HG02571 (cell line): ENCODE data around the gene CLN3.
"Not testable (repeated sequence)": the region's sequence is repeated elsewhere in the genome, so short reads cannot be mapped to it uniquely, and the experiment has no call there.

Experiments
- ATAC-seq: cut with Tn5 transposase; IDR thresholded peaks from one replicate; pipeline ENCODE4 v1.9.1; 2021; ENCODE audit warnings: mild to moderate bottlenecking, moderate library complexity; ENCODE audit not compliant: unreplicated experiment

CLN3 gene

GRCh38 chr16:28495098-28495793 is 3.4 kb upstream of the CLN3 start:
- ATAC-seq = no peak

GRCh38 chr16:28494121-28494851 is 2.4 kb upstream of the CLN3 start, which contains the start of gene APOBR:
TSS of gene APOBR (plus strand) at chr16:28494643. CDS start at chr16:28494682, 39 bp downstream.
- ATAC-seq = peak; percentile 30

- ATAC-seq = no peak
Measured at GRCh38 chr16:28492511-28492910, 637 bp upstream of the CLN3 start.

GRCh38 chr16:28491230-28491969 is 474 bp downstream of the CLN3 start:
- ATAC-seq = peak; percentile 4

- no peak for ATAC-seq
Measured at GRCh38 chr16:28486266-28486665, 5.6 kb downstream of the CLN3 start.

GRCh38 chr16:28483361-28483760 is 8.5 kb downstream of the CLN3 start:
- ATAC-seq = not testable (repeated sequence)

- ATAC-seq = no peak
Measured at GRCh38 chr16:28482026-28482425, 9.8 kb downstream of the CLN3 start.

- no peak for ATAC-seq
Measured at GRCh38 chr16:28478506-28479180, 13.2 kb downstream of the CLN3 start.

- no peak for ATAC-seq
Measured at GRCh38 chr16:28477311-28477920, 14.5 kb downstream of the CLN3 start.

- ATAC-seq = no peak
Measured at GRCh38 chr16:28475221-28475620, 16.7 kb downstream of the CLN3 start.

GRCh38 chr16:28473714-28474265 is 18.1 kb downstream of the CLN3 start:
- ATAC-seq = no peak

- ATAC-seq = not testable (repeated sequence)
Measured at GRCh38 chr16:28447081-28447480, 44.8 kb downstream of the CLN3 start.

- ATAC-seq = not testable (repeated sequence)
Measured at GRCh38 chr16:28446388-28446787, 45.5 kb downstream of the CLN3 start.

GRCh38 chr16:28443943-28444342 is 47.9 kb downstream of the CLN3 start:
- ATAC-seq = not testable (repeated sequence)

GRCh38 chr16:28438899-28439298 is 53.0 kb downstream of the CLN3 start:
- ATAC-seq = not testable (repeated sequence)

GRCh38 chr16:28435340-28435739 is 56.5 kb downstream of the CLN3 start:
- not testable (repeated sequence) for ATAC-seq
